GM04504 (cell line): Measurements from ENCODE around the gene BMX.

Experiments used
- DNase-seq: peaks from one replicate; pipeline ENCODE4 v3.0.0-alpha.2; 2012; ENCODE audit warnings: low read depth

BMX gene

GRCh38 chrX:15507005-15507404, 6.4 kb downstream of the BMX start:
- no peak for DNase-seq

- no peak for DNase-seq
Observed at GRCh38 chrX:15509845-15510244, 9.2 kb downstream of the BMX start.

- DNase-seq, result no peak
Observed at GRCh38 chrX:15511563-15511962, 11.0 kb downstream of the BMX start.

- no peak for DNase-seq
Observed at GRCh38 chrX:15512401-15512965, 11.9 kb downstream of the BMX start.

GRCh38 chrX:15514279-15514678, 13.7 kb downstream of the BMX start:
- no peak for DNase-seq

GRCh38 chrX:15515931-15516330, 15.3 kb downstream of the BMX start:
- DNase-seq, result no peak

GRCh38 chrX:15522464-15522863, 21.9 kb downstream of the BMX start:
- no peak for DNase-seq

GRCh38 chrX:15523088-15523487, 22.5 kb downstream of the BMX start:
- no peak for DNase-seq

GRCh38 chrX:15524417-15524816, 23.8 kb downstream of the BMX start:
- no peak for DNase-seq

- DNase-seq, result no peak
Observed at GRCh38 chrX:15525664-15526416, 25.2 kb downstream of the BMX start.

GRCh38 chrX:15529165-15529564, 28.6 kb downstream of the BMX start:
- no peak for DNase-seq

- no peak for DNase-seq
Observed at GRCh38 chrX:15530318-15530717, 29.7 kb downstream of the BMX start.

GRCh38 chrX:15546745-15547144, 46.1 kb downstream of the BMX start:
- no peak for DNase-seq

GRCh38 chrX:15547356-15547755, 46.7 kb downstream of the BMX start:
- no peak for DNase-seq

GRCh38 chrX:15549189-15550012, 48.8 kb downstream of the BMX start:
- DNase-seq, result no peak

- no peak for DNase-seq
Observed at GRCh38 chrX:15559227-15559626, 58.6 kb downstream of the BMX start.

GRCh38 chrX:15560924-15561323, 60.3 kb downstream of the BMX start:
- no peak for DNase-seq

- DNase-seq, result no peak
Observed at GRCh38 chrX:15563056-15563455, 62.4 kb downstream of the BMX start.

- DNase-seq, result peak; percentile 31
Observed at GRCh38 chrX:15564981-15565579, 64.5 kb downstream of the BMX start.

- no peak for DNase-seq
Observed at GRCh38 chrX:15566244-15566643, 65.6 kb downstream of the BMX start.

- no peak for DNase-seq
Observed at GRCh38 chrX:15567267-15567666, 66.7 kb downstream of the BMX start.

GRCh38 chrX:15567886-15568616, 67.4 kb downstream of the BMX start:
- no peak for DNase-seq
